ENCODE measurements around the gene PUM2.
"Not testable (repeated sequence)": the region's sequence is repeated elsewhere in the genome, so short reads cannot be mapped to it uniquely, and the experiment has no call there.

PUM2 gene, protein sequence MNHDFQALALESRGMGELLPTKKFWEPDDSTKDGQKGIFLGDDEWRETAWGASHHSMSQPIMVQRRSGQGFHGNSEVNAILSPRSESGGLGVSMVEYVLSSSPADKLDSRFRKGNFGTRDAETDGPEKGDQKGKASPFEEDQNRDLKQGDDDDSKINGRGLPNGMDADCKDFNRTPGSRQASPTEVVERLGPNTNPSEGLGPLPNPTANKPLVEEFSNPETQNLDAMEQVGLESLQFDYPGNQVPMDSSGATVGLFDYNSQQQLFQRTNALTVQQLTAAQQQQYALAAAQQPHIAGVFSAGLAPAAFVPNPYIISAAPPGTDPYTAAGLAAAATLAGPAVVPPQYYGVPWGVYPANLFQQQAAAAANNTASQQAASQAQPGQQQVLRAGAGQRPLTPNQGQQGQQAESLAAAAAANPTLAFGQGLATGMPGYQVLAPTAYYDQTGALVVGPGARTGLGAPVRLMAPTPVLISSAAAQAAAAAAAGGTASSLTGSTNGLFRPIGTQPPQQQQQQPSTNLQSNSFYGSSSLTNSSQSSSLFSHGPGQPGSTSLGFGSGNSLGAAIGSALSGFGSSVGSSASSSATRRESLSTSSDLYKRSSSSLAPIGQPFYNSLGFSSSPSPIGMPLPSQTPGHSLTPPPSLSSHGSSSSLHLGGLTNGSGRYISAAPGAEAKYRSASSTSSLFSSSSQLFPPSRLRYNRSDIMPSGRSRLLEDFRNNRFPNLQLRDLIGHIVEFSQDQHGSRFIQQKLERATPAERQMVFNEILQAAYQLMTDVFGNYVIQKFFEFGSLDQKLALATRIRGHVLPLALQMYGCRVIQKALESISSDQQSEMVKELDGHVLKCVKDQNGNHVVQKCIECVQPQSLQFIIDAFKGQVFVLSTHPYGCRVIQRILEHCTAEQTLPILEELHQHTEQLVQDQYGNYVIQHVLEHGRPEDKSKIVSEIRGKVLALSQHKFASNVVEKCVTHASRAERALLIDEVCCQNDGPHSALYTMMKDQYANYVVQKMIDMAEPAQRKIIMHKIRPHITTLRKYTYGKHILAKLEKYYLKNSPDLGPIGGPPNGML

DNA sequence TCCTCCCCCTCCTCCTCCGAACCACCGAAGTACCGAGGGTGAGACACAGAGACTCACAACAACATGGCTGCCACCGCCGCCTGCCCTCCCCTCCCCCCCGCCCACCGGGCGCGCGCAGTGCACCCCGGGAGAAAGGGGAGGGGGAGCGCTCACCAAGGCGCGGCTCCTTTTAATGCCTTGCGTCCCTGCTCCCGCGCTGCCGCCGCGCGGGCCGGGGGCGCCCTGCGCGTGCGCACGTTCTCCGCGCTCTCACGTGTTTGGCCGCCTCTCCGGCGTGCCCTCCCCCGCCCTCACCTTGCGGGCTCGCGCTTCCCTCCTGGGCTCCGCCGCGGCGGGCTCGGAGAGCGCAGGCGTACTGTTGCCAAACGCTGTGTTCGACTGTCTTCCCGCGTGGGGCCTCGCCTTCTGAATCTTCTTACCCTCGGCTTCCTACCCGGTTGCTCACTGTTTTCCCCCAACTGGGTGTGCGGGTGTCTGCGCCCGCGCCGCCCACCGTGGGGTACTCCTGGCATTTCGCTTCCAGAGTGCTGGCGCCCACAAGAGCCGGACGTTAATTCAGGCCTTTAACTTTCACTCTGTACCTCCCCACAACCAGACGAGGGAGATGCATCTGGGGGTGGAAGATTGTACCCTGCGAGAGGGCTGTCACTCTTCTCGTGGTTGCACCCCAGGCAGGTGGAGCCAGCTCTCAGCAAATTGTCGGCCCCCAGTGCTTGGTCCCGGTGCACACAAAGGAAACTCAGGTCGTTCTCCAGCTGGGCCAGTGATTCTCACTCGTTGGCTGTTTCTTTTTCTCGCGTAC, at the start of gene PUM2:
TSS of gene PUM2 (minus strand) at position 92 of the 802 bp plus-strand sequence. CDS start 23,484 bp downstream, outside the sequence.
- DNase-seq (ENCODE audit: low read depth in 2 of 2, low spot score in 1 of 2), result peak; percentile 87 to 90

- DNase-seq (ENCODE audit: low read depth in 2 of 2, low spot score in 1 of 2), result no peak
Observed at GRCh38 chr2:20400306-20400705, 49.7 kb upstream of the PUM2 start.

GRCh38 chr2:20398956-20399567, 48.4 kb upstream of the PUM2 start:
- DNase-seq (ENCODE audit: low read depth in 2 of 2, low spot score in 1 of 2), result no peak

DNA sequence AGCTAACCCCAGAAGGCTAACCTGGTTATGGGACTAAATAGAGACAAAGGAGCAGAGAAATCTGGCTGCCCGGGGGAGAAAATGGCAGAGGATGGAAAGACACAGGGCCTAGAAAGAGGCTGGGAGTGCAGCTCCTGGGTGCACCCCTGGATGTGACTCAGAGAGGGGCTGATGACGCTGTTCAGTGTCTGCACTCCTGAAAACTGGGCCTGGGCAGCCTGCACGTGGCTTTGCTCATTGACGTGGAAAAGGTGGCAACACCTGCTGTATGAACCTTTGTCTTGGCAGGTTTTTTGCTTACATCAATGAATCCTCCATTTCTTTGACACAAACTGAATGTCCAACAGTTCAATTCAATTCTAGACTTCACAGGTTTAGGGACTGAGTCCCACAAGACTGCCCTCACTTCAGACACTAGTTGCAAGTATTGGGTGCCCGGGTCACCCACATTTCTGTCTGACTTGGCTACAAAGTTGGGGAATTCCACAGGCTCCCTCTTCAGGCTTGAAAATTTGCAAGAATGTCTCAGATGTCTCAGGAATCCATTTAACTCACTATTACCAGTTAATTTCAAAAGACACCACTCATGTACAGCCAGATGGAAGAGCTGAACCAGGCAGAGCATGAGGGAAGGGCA, 47.3 kb upstream of the PUM2 start:
- no peak for DNase-seq (ENCODE audit: low read depth in 2 of 2, low spot score in 1 of 2)

DNA sequence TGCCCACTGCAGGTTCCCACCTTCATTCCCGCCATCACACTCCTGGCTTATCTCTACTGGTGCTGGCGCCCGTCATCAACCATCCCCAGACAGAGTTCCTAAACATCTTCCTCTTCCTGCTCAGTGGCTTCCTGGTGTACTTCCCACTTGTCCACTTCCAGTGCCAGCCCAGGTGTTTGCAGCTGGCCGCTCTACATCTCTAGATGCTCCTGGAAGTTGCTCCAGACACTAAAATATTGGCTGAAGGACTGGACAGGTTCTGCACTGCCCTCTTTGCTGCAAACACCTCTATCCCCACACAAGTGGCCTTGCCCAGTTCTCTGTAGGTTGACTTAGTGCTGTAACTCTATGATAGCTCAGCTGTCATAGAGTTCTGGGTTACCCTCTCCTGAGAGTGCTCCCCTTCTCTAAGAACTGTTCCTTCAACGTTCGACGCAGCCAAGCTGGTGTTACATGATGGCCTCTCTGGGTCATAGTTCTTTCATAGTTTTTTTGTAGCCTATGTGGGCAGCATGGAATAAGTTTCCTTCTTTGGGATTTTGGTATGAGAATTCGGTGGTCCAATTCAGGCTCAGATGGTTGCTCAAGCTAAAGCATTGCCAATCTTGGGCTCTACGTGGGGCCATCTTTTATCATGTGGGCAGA, 45.8 kb upstream of the PUM2 start:
- no peak for DNase-seq (ENCODE audit: low read depth in 2 of 2, low spot score in 1 of 2)

- DNase-seq (ENCODE audit: low read depth in 2 of 2, low spot score in 1 of 2), result no peak
Observed at GRCh38 chr2:20393986-20394385, 43.3 kb upstream of the PUM2 start.

DNA sequence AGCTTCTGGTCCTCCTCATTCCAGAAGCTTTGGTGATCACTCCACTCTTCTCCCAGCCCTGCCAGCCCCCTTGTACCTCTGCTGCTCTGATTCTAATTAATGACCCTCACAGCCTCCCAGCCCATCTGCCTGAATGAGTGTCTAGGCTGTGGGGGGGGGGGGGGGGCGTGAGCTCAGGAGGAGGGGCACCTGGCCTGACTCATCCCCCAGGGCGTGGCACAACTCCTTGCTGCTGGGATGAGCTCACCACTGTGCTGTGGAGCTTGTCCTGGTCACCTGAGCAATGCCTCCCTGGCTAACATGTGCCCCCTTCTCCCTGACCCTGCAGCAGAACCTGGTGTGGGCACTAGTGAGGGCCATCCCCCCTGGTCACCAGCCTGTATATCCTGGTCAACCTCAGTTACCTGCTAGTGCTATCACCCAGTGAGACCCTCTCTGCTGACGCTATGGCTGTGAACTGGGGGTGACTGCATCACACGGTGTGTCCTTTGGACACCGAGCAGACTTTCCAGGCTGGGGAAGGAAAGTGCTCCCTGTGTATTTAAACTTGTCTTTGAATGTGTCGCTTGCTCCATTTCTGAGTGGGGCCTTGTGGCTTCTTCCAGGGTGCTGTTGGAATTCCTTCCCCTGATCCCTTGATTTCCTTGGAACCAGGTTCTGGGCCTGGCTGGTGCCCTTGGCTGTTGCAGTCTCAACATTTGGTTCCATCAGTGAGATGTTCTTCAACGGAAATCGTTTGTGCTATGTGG, 41.5 kb upstream of the PUM2 start:
- DNase-seq (ENCODE audit: low read depth in 2 of 2, low spot score in 1 of 2), result no peak

GRCh38 chr2:20390524-20391123, 40.0 kb upstream of the PUM2 start:
- DNase-seq (ENCODE audit: low read depth in 2 of 2, low spot score in 1 of 2), result no peak

- DNase-seq (ENCODE audit: low read depth in 2 of 2, low spot score in 1 of 2), result no peak
Observed at GRCh38 chr2:20384953-20385352, 34.3 kb upstream of the PUM2 start.

GRCh38 chr2:20382965-20383810, 32.5 kb upstream of the PUM2 start:
- no peak for DNase-seq (ENCODE audit: low read depth in 2 of 2, low spot score in 1 of 2)

DNA sequence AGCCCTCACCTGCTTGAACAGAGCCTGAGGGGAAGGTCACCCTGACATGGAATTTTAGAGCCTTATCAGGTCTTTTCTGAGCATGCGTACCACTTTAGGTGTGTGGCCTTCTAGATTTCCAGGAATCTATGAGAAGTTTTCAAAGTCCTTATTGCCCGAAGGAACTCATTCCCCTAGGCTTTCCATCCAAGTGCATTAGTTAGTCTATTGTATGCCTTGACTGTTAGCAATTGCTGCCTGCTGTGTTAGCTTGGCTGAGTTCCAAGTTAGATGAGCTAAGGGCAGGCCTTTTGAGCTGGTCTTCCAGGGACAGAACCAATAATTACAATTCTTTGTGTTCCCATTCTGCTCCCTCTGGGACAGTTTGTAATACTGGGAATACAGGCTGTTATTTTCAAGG, 30.8 kb upstream of the PUM2 start:
- DNase-seq (ENCODE audit: low read depth in 2 of 2, low spot score in 1 of 2), result no peak

- DNase-seq (ENCODE audit: low read depth in 2 of 2, low spot score in 1 of 2), result no peak
Observed at GRCh38 chr2:20378891-20379519, 28.4 kb upstream of the PUM2 start.

DNA sequence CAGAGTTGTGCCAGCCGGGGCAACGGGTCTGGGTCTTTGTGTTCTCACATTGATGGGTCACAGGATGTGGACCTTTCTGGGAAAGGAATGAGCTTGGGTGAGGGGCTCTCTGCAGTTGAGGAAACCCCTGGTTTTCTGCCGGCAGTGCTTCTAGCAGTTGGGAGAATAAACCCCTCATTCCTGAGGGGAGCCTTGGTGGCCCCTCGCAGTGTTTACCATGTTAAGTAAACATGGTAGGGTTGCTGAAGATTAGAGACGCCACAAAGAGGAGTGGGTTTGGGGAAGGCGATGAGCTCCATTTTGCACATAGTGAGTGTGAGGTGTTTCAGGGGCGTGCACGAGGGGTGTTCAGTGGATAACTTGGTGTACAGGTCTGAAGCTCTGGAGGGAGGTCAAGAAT, 27.7 kb upstream of the PUM2 start:
- DNase-seq (ENCODE audit: low read depth in 2 of 2, low spot score in 1 of 2), result no peak

GRCh38 chr2:20377741-20378140, 27.1 kb upstream of the PUM2 start:
- DNase-seq (ENCODE audit: low read depth in 2 of 2, low spot score in 1 of 2), result no peak

- not testable (repeated sequence) for DNase-seq (ENCODE audit: low read depth in 2 of 2, low spot score in 1 of 2)
Observed at GRCh38 chr2:20374982-20375381, 24.3 kb upstream of the PUM2 start.

DNA sequence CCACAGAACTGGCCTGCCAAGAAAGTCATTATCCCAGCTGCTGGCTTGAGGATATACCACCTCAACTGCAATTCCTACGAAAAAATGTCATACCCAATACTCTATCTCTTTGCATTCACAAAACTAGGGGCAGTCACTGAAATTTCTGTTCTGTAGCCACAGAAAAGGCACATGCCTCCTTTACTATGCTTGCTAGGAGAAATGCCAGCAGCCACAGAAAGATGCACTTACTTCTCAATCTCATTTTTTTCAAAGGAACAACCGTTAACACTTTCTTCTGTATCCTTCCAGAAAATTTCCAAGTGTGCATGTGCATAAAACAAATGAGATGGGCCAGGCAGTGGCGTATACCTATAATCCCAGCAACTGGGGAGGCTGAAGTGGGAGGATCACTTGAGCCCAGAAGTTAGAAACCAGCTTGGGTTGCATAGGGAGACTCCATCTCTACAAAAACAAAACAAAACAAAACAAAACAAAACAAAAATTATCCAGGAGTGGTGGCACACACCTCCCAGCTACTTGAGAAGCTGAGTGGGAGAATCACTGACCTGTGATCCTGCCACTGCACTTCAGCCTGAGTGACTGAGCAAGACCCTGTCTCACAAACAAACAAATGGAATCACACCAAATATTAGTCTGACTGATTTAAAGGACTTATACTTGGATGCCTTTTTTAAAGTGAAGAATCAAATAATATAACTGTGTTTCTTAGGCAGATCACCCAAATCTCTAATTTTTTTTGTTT, 22.4 kb upstream of the PUM2 start:
- DNase-seq (ENCODE audit: low read depth in 2 of 2, low spot score in 1 of 2), result no peak

All from stimulated activated CD8-positive, alpha-beta memory T cell treated with anti-CD3 and anti-CD28 coated beads, Interleukin-4, amount 100 ng/mL, for 1 hour (primary cell).